HK-2 (cell line): ENCODE measurements around the gene TMC7.
"Not testable (repeated sequence)": the region's sequence is repeated elsewhere in the genome, so short reads cannot be mapped to it uniquely, and the experiment has no call there.

Source experiments
- DNase-seq: peaks from one replicate; pipeline ENCODE4 v3.0.0-alpha.2; 2018; ENCODE audit not compliant: unreplicated experiment

Gene TMC7

GRCh38 chr16:18979936-18980335, 3.8 kb upstream of the TMC7 start:
- no peak for DNase-seq

- no peak for DNase-seq
Observed at GRCh38 chr16:18984435-18985005, 786 bp downstream of the TMC7 start.

- not testable (repeated sequence) for DNase-seq
Observed at GRCh38 chr16:18985256-18985655, 1.5 kb downstream of the TMC7 start.

GRCh38 chr16:18991731-18992130, 8.0 kb downstream of the TMC7 start:
- DNase-seq = not testable (repeated sequence)

GRCh38 chr16:18993531-18993930, 9.8 kb downstream of the TMC7 start:
- DNase-seq = not testable (repeated sequence)

- DNase-seq = not testable (repeated sequence)
Observed at GRCh38 chr16:18994181-18994580, 10.4 kb downstream of the TMC7 start.

- DNase-seq = not testable (repeated sequence)
Observed at GRCh38 chr16:18995406-18995805, 11.7 kb downstream of the TMC7 start.

- not testable (repeated sequence) for DNase-seq
Observed at GRCh38 chr16:18996536-18996935, 12.8 kb downstream of the TMC7 start.

GRCh38 chr16:18997001-18997400, 13.3 kb downstream of the TMC7 start:
- not testable (repeated sequence) for DNase-seq

GRCh38 chr16:18999045-18999393, 15.3 kb downstream of the TMC7 start:
- no peak for DNase-seq

- DNase-seq = no peak
Observed at GRCh38 chr16:19001788-19002187, 18.1 kb downstream of the TMC7 start.

GRCh38 chr16:19003935-19004334, 20.2 kb downstream of the TMC7 start:
- no peak for DNase-seq

GRCh38 chr16:19005561-19006445, 22.1 kb downstream of the TMC7 start:
- no peak for DNase-seq

GRCh38 chr16:19006446-19007315, 22.9 kb downstream of the TMC7 start:
- no peak for DNase-seq

GRCh38 chr16:19008245-19009169, 24.8 kb downstream of the TMC7 start:
- peak; percentile 42 for DNase-seq

GRCh38 chr16:19011169-19011731, 27.5 kb downstream of the TMC7 start:
- no peak for DNase-seq

- no peak for DNase-seq
Observed at GRCh38 chr16:19014461-19014860, 30.7 kb downstream of the TMC7 start.

- no peak for DNase-seq
Observed at GRCh38 chr16:19017179-19017578, 33.4 kb downstream of the TMC7 start.

GRCh38 chr16:19020689-19021088, 37.0 kb downstream of the TMC7 start:
- DNase-seq = no peak

- no peak for DNase-seq
Observed at GRCh38 chr16:19021747-19022146, 38.0 kb downstream of the TMC7 start.

GRCh38 chr16:19027416-19027815, 43.7 kb downstream of the TMC7 start:
- no peak for DNase-seq
